ENCODE measurements around the gene IMP4. TPM values are rescaled to one million over a fixed set of nuclear protein-coding genes. Genes with fewer than 3 reads are reported as not detected.

IMP4 gene
- total RNA-seq, 1 experiment from 2014 or later, result 101 TPM

DNA sequence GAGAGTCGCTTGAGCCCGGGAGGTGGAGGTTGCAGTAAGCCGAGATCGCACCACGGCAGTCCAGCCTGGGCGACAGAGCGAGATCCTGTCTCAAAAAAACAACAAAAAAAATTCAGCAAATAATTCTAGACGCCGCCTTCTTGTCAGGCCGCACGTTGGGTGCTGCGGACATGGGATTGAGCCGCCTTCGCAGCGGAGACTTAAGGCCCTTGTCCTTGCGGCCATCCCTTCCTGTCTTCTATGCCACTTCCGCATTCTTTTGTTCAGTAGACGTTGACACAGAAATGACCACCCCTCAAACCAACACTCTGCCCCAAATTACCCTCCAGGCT lies 29.0 kb downstream of the IMP4 start:
- peak overlapping the region; percentile 84 to 85 for H3K4me3 Mint-ChIP-seq
- H3K14ac ChIP-seq (ENCODE audit: insufficient read depth, low read length), result peak overlapping the region; percentile 33
- no peak overlapping the region for H2BK120ac ChIP-seq (ENCODE audit: low read depth, low read length, poor library complexity, severe bottlenecking)
- H3K4me1 Mint-ChIP-seq, result peaks cover 30 to 35% of the 10 kb centered on the region in 2 experiments
- H3K9me3 ChIP-seq (ENCODE audit: control insufficient read depth, low read depth, low read length), result no peaks in the 10 kb centered on the region
- H3K4ac ChIP-seq (ENCODE audit: low read depth, low read length), result no peak overlapping the region
- no peaks in the 10 kb centered on the region; a peak in 1 of 5 replicates for H3K9me3 Mint-ChIP-seq
- WGBS (ENCODE audit: extremely low coverage, insufficient read length, low lambda C conversion rate), result no CpG with 5 or more reads among the region's 18 CpGs
- H3K79me2 ChIP-seq (ENCODE audit: insufficient read depth, low read length), result no peaks in the 10 kb centered on the region
- peak overlapping the region; percentile 97 for H3K4me2 ChIP-seq (ENCODE audit: insufficient read depth, insufficient read length, low read length)
- peaks cover 8 to 28% (median 20%) of the 10 kb centered on the region in 3 experiments for H3K36me3 Mint-ChIP-seq (ENCODE audit: insufficient read depth in 1 of 3, low read depth in 3 of 3)
- peak overlapping the region; percentile 18 for H3K9ac ChIP-seq (ENCODE audit: extremely low read depth, insufficient read length, low read length)
- H3K4me1 ChIP-seq (ENCODE audit: insufficient read depth, low read length), result no peaks in the 10 kb centered on the region; the same call in 1 of the 2 replicates
- H4K20me1 ChIP-seq (ENCODE audit: control insufficient read depth, insufficient read depth, insufficient read length), result no peaks in the 10 kb centered on the region
- no peak overlapping the region for H2AK5ac ChIP-seq (ENCODE audit: insufficient read length, low read length)
- no peak overlapping the region for H3K23ac ChIP-seq (ENCODE audit: insufficient read length, low read depth, low read length)
- no peaks in the 10 kb centered on the region for H3K79me1 ChIP-seq (ENCODE audit: insufficient read depth, low read depth, low read length, poor library complexity, severe bottlenecking)
- TF ChIP-seq, protein P1, sequence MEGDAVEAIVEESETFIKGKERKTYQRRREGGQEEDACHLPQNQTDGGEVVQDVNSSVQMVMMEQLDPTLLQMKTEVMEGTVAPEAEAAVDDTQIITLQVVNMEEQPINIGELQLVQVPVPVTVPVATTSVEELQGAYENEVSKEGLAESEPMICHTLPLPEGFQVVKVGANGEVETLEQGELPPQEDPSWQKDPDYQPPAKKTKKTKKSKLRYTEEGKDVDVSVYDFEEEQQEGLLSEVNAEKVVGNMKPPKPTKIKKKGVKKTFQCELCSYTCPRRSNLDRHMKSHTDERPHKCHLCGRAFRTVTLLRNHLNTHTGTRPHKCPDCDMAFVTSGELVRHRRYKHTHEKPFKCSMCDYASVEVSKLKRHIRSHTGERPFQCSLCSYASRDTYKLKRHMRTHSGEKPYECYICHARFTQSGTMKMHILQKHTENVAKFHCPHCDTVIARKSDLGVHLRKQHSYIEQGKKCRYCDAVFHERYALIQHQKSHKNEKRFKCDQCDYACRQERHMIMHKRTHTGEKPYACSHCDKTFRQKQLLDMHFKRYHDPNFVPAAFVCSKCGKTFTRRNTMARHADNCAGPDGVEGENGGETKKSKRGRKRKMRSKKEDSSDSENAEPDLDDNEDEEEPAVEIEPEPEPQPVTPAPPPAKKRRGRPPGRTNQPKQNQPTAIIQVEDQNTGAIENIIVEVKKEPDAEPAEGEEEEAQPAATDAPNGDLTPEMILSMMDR (conservative IDR thresholded peaks at IDR 0.05), result no peak
- no peak for DNase-seq
- H2BK12ac ChIP-seq (ENCODE audit: insufficient read length, low read depth, low read length), result no peak overlapping the region
- H2BK5ac ChIP-seq (ENCODE audit: insufficient read length, low read length), result no peak overlapping the region
- H3T11ph ChIP-seq (ENCODE audit: low read length), result no peak overlapping the region
- H3K27ac Mint-ChIP-seq, result 0 out of 7 replicates have a peak overlapping the region, but pooled peaks of 1 of the 3 experiments have one; percentile 46
- H3K27me3 Mint-ChIP-seq (ENCODE audit: low read depth), result peaks cover 10% of the 10 kb centered on the region
- no peak overlapping the region for H3K27ac ChIP-seq (ENCODE audit: insufficient read length, low read depth, low read length)
- no peak overlapping the region for H3K56ac ChIP-seq (ENCODE audit: insufficient read length, low read depth, low read length)
- peak overlapping the region; percentile 41 for H3K18ac ChIP-seq (ENCODE audit: insufficient read length, low read depth, low read length)
- H2BK20ac ChIP-seq (ENCODE audit: low read depth, low read length, poor library complexity, severe bottlenecking), result no peak overlapping the region
- no peak overlapping the region for H4K8ac ChIP-seq (replicated peaks; ENCODE audit: insufficient read length, low read depth, low read length)
- no peak overlapping the region for H4K5ac ChIP-seq (ENCODE audit: insufficient read length, low read depth, low read length)
- no peak overlapping the region for H2BK15ac ChIP-seq (ENCODE audit: low read depth, low read length)
- H2AFZ ChIP-seq (ENCODE audit: low read length), result peak overlapping the region; percentile 9
- H4K91ac ChIP-seq (ENCODE audit: insufficient read length, low read depth, low read length), result no peak overlapping the region
- H3K23me2 ChIP-seq (ENCODE audit: insufficient read length, low read depth, low read length, poor library complexity, severe bottlenecking), result peaks cover 8% of the 10 kb centered on the region
- no peaks in the 10 kb centered on the region for H3K27me3 ChIP-seq (ENCODE audit: insufficient read depth, low read length)

Data from H9 (cell line).